ENCODE data around the gene ELMO1. TPM values are rescaled to one million over a fixed set of nuclear protein-coding genes. Genes with fewer than 3 reads are reported as not detected.

ELMO1 gene
- total RNA-seq, 1 donor from 2014 or later = 11.9 TPM

DNA sequence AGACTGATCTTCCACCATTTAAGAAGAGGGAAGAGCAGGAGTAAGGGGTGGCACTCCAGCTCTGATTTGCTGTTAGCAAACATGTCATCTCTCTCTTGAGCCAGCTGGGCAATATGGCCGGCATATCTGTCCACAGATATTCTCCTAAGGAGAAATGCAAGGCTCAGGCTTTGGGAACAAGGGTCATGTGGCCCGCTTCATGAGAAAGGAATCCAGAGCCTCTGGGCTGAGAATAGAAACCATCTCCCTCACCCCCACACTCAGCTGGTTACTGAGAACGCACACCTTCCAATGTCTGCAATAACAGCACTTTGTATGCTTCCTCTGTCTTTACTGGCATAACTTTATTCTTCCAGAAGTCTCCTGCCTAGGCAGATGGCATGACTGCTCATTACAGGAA, 171.2 kb downstream of the ELMO1 start:
- intact Hi-C loops (cut with DNase I) = loop anchor here (10.0 kb wide), 1 partner anchor 217 kb away; no protein-coding TSS in a partner anchor
- DNase-seq (no peak), ATAC-seq (ENCODE audit: poor library complexity) (no peak)

DNA sequence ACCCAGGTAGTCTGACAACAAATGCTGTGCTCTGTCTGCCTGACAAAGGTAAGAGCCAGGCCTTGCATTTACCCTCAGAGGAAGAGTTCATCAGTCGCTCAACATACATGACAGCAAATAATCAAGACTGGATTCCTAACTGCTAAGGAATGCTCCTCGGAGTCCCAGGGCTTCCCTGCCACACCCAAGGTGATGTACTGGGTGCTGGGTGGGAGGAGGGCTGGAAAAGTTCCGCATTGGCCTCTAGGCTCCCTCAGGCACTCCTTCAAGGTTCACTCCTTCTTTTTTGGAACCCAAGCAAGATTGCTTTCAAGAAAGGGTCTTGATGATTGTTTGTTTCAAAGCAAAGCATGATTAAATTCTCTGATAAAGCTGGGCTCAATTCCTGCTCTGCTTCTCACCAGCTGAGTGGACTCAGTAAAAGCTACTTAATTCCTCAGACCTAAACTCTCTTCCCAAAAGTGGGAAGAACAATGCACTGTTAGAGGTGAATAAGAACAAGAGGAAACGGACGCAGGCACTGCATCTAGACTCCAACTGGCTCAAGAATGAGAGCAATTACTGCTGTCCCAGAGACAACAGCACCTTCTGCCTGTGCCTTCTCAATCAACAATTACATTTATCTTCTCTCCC, 173.5 kb downstream of the ELMO1 start:
- intact Hi-C loops (cut with DNase I) = loop anchor here (10.0 kb wide), 1 partner anchor 220 kb away; no protein-coding TSS in a partner anchor
- no peak for ATAC-seq (ENCODE audit: poor library complexity)
- no peak for DNase-seq

DNA sequence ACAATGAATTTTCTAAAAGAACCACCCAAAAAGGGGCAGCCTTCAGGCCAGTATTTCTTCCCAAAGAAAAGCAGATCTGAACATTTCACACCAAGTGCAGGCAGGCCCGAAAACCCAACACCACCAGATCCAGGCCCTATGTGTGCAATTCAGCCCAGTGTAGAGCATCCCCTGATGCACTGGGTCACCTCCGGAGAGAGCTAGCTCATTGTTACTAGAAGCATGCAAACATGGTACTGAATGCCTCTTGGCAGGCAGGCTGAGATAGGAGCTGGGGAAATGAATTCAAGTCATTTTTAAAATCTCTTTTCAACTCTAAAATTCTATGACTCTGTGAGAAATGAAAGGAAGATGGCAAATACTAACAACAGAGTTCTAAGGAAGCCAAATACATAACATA, 174.8 kb downstream of the ELMO1 start:
- DNase-seq (no peak), ATAC-seq (ENCODE audit: poor library complexity) (no peak)
- intact Hi-C loops (cut with DNase I) = loop anchor here (10.0 kb wide), 1 partner anchor 221 kb away; no protein-coding TSS in a partner anchor

DNA sequence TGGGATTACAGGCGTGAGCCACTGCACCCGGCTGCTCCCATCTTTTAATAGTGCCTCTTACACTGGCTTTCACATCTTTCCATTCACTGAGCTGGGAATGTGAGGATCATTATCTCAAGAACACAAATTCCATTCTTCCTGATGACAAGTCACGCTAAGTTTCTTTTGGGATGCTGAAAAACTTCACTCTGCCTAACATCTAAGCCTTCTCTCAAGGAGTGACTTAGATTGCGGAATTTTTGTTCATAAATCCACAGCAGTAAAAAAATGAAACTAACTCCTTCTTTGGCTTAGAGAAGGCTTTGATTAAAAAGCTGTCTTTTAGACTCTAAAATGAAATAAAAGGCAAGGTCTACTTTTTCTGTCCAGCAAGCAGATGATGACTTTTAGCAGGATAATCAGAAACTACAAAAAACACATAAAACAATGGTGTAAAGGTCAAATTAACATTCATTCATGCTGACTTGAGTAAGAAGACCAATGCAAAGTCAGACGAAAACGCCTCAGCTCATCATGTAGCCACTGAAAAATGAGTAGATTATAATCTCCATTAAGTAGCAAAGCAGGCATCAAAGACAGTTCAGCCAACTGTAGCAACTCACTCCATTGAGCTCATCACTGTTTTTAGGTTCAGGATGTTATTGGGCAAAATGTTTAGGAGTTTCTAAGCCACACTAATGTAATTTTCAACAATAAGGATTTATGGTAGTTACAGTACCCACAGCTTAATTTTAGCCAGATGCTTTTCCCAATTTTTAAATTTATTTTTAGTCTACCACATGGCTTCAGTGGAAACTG, 178.8 kb downstream of the ELMO1 start:
- intact Hi-C loops (cut with DNase I) = loop anchor here (10.0 kb wide), 1 partner anchor 225 kb away; no protein-coding TSS in a partner anchor
- DNase-seq (no peak), ATAC-seq (ENCODE audit: poor library complexity) (no peak)

DNA sequence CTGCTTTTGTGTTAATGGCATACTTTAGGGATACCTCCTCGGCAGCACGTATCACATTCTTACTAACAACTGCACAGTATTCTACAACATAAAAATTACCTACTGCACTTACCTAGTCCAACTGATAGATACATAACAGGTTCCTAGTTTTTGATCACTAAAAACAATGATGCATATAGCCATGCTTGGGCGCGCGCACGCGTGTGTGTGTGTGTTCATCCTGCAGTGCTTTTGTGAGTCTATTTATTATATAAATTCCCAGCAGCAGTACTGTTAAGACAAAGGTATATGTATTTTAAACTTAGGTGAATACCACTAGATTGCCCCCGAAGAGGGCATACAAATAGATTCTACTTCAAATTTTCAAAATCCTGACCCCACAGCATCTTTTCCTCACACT, 181.4 kb downstream of the ELMO1 start:
- DNase-seq = no peak
- intact Hi-C loops (cut with DNase I) = no loop called here
- no peak for ATAC-seq (ENCODE audit: poor library complexity)

DNA sequence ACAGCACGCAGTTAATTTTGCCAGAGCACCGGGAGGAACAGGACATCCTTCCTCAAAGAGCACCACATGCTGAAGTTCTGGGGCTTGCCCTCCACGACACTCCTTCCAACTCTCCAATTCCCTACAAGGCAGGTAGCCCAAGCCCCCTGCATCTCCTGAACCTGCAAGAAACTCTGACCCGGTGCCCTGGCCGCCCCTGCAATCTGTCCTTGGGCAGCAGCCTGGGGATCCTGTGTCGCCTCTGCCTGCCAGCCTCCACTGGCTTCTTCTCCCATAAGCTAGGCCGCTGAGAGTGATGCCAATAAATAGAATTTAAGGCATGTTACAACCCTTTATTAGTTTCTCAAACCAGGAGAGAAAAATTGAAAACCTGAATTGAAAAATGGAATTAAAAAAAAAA, 182.8 kb downstream of the ELMO1 start:
- intact Hi-C loops (cut with DNase I) = no loop called here
- ATAC-seq (ENCODE audit: poor library complexity) = no peak
- no peak for DNase-seq

DNA sequence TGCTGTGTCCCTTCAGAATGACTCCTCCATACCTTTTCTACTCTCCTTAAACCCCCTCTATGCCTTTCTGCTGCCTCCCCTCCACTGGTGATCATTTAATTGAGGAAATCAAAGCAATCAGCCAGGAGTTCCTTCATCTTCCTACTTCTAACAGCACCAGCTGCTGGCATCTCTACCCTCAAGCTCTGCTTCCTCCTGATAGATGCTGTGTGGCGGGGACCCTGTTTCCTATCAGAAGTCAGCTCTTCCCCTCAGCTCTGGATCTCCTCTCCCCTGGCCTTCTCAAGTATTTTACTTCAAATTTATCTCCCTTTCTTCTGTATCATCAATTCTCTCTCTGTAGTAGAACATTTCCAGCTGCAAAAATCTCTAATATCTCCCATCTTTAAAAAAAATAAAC, 183.7 kb downstream of the ELMO1 start:
- intact Hi-C loops (cut with DNase I) = no loop called here
- ATAC-seq (ENCODE audit: poor library complexity) = no peak
- no peak for DNase-seq

DNA sequence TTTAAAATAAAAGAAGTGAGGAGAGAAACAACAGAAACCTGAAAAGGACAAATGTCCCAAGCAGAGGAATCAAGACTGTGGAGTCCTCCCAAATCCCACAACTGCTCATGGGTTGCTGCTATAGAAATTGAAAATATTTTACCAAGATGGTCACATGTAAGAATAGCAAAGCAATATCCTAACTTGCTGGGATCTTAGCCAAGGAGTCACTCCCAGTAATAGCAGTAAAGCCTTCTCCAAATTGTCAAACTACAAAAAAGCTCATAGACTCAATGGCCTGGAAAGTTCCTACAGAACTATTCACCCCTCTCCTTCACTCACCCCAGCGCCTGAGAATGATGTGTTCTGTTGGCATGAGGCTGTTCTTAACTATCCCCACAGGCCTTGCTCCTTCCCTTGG, 186.5 kb downstream of the ELMO1 start:
- ATAC-seq (ENCODE audit: poor library complexity) = no peak
- DNase-seq = no peak
- intact Hi-C loops (cut with DNase I) = no loop called here

DNA sequence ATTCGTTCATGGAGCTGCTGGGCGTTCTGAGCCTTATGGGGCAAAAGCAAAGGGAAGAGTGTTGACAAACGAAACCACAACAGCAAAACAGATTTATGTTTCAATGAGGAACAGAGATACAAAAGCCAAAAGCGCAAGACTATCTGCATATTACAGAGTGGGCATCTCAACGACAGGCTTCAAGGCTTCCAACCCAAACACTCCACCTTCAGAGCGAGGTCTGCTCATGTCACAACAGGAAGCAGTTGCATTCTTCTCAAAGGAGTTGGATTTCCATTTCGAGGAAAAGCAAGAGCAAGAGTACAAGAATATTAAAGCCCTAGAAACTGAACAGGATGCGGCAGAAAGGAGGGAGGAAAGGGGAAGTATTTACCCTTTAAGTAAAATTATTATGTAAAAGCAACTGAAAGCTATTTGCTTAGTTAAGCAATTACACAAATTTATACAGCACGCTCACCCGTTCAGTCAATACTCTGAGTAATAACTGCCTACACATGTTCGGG, 189.3 kb downstream of the ELMO1 start:
- intact Hi-C loops (cut with DNase I) = no loop called here
- ATAC-seq (ENCODE audit: poor library complexity) = no peak
- DNase-seq = no peak

DNA sequence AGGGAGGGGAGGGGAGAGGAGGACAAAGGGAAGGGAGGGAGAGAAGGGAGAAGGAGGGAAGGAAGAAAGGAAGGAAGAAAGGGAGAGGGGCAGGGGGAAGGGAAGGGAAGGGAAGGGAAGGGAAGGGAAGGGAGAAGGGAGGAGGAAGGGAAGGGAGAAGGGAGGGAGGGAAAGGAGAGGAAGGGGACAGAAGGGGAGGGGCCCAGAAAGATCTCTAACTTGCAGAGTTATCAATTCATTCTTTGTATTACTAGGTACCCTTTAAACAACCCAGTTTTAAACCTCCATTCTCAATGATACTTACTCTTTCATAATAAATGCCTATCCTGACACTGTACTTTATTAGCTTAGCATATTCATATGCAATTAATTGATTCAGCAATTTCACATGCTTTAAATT, 192.0 kb downstream of the ELMO1 start:
- ATAC-seq (ENCODE audit: poor library complexity) (no peak), DNase-seq (no peak)
- intact Hi-C loops (cut with DNase I) = no loop called here

DNA sequence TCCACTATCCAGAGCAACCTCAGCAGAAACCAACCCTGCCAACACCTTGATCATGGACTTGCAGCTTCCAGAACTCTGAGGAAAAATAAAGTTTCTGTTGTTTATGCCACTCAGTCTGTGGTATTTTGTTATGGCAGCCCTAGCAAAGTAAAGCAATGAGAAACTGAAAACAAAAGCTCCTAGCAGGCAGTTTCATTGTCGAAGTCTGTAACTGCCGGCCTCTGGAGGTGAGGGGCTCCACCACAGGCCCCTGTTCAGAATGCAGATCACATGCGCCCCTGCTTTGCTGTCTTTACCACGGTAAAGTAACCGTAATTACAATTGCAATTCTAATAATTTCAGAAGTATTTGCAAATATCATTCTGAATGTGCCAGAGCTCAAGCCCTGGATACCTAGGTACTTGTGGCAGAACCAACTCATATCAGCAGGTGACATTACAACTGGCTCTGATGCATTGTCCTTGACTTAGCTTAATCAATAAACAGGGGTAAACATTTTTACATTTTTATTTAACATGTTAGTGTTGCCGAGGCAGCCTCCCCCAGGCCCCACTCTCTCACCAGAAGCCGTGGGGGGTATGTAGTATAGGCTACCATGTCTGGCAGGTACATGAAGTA, 193.2 kb downstream of the ELMO1 start:
- intact Hi-C loops (cut with DNase I) = no loop called here
- ATAC-seq (ENCODE audit: poor library complexity) (no peak), DNase-seq (no peak)

DNA sequence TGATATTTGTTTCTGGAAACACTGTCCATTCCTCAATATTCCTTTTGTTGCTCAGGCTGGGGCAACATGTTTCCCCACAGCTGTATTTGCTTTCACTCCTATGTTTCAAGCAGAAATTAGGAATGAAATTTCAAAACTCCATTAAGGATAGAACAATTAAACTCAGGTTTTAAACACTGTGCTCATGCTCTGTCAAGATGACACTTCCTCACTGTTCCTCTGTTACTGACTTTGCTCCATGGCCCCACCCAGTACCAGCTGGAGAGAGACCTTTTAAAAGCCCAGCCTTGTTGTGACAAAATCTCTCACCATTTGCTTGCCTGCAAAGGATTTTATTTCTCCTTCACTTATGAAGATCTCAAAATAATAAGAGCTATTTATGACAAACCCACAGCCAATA, 197.4 kb downstream of the ELMO1 start:
- no peak for DNase-seq
- ATAC-seq (ENCODE audit: poor library complexity) = peak; percentile 66
- intact Hi-C loops (cut with DNase I) = no loop called here

DNA sequence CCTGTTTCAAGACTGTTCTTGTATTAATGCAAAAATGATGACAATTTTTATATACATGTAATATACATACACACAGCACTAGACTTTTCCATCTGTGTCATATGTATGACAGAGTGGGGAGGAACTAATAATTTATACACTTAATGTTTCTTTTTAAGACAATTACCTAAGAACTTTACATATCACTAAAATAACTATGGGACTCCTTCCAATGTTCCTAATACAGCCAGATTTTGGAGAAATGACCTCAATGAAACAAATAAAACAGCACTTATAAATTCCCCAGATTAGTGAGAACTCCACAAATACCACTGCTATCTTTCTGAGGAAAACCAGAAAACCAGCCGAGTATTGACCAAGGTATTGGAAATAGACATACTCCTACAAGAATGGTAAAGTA, 199.4 kb downstream of the ELMO1 start:
- no peak for ATAC-seq (ENCODE audit: poor library complexity)
- intact Hi-C loops (cut with DNase I) = no loop called here
- DNase-seq = no peak

DNA sequence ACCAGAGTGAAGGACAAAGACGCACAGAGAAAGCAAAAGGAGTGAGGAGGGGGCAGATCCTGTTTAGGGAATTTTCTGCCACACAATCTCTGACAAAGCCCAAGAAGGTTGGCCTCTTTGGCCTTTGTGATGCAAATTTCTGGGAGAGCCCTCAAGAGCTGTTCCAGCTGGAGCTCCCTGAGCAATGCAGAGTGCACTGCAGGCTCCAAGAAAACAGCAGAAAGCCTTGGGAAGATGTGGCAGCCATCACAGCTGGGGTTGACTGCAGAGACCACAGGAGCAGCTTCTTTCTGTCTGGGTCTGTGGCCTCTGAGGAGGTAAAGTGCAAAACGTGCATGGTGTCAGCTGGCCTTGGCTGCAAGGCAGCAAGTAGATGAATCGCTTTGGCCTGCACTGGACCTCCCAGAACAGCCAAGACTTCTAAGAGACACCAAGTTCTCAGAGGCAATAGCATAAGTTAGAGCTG, 200.2 kb downstream of the ELMO1 start:
- intact Hi-C loops (cut with DNase I) = no loop called here
- no peak for DNase-seq
- peak; percentile 81 for ATAC-seq (ENCODE audit: poor library complexity)

DNA sequence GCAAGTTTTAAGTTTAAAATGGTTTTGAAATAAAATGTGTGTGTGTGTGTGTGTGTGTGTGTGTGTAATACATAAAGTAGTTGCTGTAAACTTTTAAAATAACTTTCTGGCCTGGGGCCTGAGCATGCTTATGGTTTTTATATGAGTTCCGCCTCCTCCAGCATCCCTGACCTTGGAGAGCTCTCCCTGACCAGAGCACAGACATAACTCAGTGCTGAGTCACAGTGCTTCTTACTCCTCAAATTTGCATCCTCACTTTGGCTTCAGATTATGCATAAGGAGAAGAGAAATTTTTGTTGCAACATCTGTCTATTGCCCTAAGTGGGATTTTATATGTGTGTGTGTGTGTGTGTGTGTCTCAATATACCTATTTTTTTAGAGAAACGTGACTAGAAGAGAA, 200.8 kb downstream of the ELMO1 start:
- intact Hi-C loops (cut with DNase I) = no loop called here
- no peak for DNase-seq
- ATAC-seq (ENCODE audit: poor library complexity) = peak; percentile 64

DNA sequence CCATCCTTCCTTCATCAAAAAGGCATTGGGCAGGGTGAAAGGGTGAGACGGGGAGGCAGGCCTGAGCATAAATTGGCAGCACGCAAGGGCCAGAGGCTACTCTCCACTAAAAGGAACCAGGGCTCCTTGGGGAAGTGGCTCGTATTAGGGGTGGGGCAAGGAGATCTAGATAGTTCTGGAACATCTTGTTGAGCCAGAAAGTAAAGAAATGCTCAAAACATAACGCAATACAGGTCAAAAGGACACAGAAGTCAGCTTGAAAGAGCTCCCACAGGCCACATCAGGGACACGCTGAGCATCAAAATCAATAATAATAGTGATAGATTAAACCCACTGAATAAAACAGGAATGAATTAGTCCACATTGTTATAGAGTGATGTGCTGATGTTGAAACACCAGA, 203.1 kb downstream of the ELMO1 start:
- ATAC-seq (ENCODE audit: poor library complexity) (no peak), DNase-seq (no peak)
- intact Hi-C loops (cut with DNase I) = no loop called here

DNA sequence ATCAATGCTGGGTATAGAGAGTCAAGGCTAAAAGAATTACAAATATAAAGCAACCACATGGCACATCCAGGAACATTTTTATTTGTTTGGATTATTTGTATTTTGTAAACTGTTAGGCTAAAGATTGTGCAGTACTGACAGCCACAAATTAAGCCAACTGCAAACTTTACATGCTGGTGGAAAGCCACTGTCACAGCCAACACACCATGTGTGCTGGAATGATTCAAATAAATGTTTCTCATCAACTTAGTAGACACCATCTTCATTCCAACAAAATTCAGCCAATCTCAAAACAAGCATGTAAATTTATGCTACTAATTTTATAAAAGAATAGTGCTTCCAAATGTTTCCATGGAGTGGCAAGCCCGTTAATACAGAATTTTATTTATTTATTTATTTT, 211.8 kb downstream of the ELMO1 start:
- no peak for DNase-seq
- intact Hi-C loops (cut with DNase I) = loop anchor here (10.0 kb wide), 2 partner anchors 258 to 598 kb away; no protein-coding TSS in a partner anchor
- no peak for ATAC-seq (ENCODE audit: poor library complexity)

DNA sequence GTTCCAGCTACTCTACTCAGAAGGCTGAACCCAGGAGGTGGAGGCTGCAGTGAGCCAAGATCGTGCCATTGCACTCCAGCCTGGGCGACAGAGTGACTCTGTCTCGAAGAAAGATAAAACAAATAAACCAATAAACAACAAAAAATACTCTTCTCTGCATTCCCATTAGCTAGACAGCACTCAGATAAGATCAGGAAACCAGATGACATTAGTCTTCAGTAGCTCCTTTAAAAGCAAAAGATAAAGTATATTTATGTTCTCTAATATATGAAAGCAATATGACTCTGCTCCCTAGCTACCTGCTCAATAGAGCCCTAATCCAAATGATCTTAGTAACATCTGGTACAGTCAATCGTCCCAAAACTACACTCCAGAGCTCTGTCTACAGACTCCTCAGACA, 212.9 kb downstream of the ELMO1 start:
- DNase-seq = no peak
- intact Hi-C loops (cut with DNase I) = loop anchor here (10.0 kb wide), 2 partner anchors 259 to 599 kb away; no protein-coding TSS in a partner anchor

DNA sequence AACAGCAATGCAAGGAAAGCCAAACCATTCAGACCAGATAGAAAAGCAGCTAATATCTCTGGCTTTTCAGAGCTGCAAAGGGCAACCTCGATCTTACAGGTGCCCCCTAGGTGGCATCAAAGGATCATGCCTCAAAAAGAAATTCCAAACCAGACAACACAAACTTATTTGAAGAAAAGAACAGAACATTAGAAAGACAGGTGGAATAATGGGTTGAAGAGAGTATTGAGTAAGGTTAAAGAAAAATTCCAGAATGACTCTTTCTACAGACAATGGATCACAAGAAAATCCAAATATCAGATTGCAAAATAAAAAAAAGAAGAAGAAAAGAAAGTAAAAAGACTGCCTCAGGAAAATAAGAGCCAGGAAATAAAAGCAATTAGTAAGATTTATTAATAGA, 213.7 kb downstream of the ELMO1 start:
- intact Hi-C loops (cut with DNase I) = loop anchor here (10.0 kb wide), 2 partner anchors 260 to 600 kb away; no protein-coding TSS in a partner anchor
- ATAC-seq (ENCODE audit: poor library complexity) (no peak), DNase-seq (no peak)

More for the DNA sequence above, 212.9 kb downstream of the ELMO1 start:
- ATAC-seq (ENCODE audit: poor library complexity) = no peak
